OCI-LY7 (cell line): ENCODE data around the gene HOXA1. TPM values are rescaled to one million over a fixed set of nuclear protein-coding genes. Genes with fewer than 3 reads are reported as not detected.
"Not testable (repeated sequence)": the region's sequence is repeated elsewhere in the genome, so short reads cannot be mapped to it uniquely, and the experiment has no call there.

ENCODE experiments used
- BruUV-seq: library from RNA; stranded (reverse); fragments of 400-500 nt; replicated peaks from 2 replicates; lab custom pipeline; 2021; lab: Mats Ljungman, UMichigan
- CTCF ChIA-PET: fragments of 300-600 bp; sonication (Branson Sonifier 250); formaldehyde crosslinking; loops from one replicate; lab custom pipeline; 2022; ENCODE audit warnings: antibody characterized with exemption; ENCODE audit not compliant: unreplicated experiment; lab: Charles Lee
- POLR2A ChIA-PET: fragments of 300-600 bp; sonication (Branson Sonifier 250); formaldehyde crosslinking; loops from one replicate; lab custom pipeline; 2022; ENCODE audit warnings: antibody characterized with exemption; lab: Charles Lee
- DNase-seq: peaks from one replicate; pipeline ENCODE4 v3.0.0-alpha.2; 2015; ENCODE audit warnings: low spot score
- H2AFZ ChIP-seq: fragments of 200-600 bp; sonication (generic), shearing (Covaris generic); 2 replicates; pipeline ENCODE4 v1.6.1; 2014; ENCODE audit warnings: mild to moderate bottlenecking, antibody characterized with exemption, low read length, moderate library complexity
- H3K27ac ChIP-seq: fragments of 200-600 bp; sonication (generic); 2 replicates; pipeline ENCODE4 v1.5.1; 2014; ENCODE audit warnings: mixed run types, low read depth, mild to moderate bottlenecking, moderate library complexity, low read length, inconsistent platforms; ENCODE audit not compliant: poor library complexity, severe bottlenecking
- H3K36me3 ChIP-seq: fragments of 200-600 bp; sonication (generic); 2 replicates; pipeline ENCODE4 v1.6.1; 2014; ENCODE audit warnings: mild to moderate bottlenecking, antibody characterized with exemption, low read length, moderate library complexity, mixed read lengths; ENCODE audit not compliant: insufficient read depth
- H3K4me1 ChIP-seq: fragments of 200-600 bp; sonication (generic); 2 replicates; pipeline ENCODE4 v1.5.1; 2014; ENCODE audit warnings: mild to moderate bottlenecking, low read length; ENCODE audit not compliant: insufficient read depth, poor library complexity, severe bottlenecking
- H3K4me2 ChIP-seq: fragments of 200-600 bp; sonication (generic); 2 replicates; pipeline ENCODE4 v1.6.1; 2014; ENCODE audit warnings: mild to moderate bottlenecking, low read length
- H3K4me3 ChIP-seq: fragments of 200-600 bp; sonication (generic); 2 replicates; pipeline ENCODE4 v1.5.1; 2014; ENCODE audit warnings: mild to moderate bottlenecking, low read depth, low read length; ENCODE audit not compliant: poor library complexity, severe bottlenecking
- H3K79me2 ChIP-seq: fragments of 200-600 bp; sonication (generic); 2 replicates; pipeline ENCODE4 v1.6.1; 2016; ENCODE audit warnings: low read depth, mild to moderate bottlenecking, low read length, moderate library complexity, mixed read lengths; ENCODE audit not compliant: insufficient read depth
- H3K9me2 ChIP-seq: fragments of 200-600 bp; sonication (generic); 2 replicates; pipeline ENCODE4 v1.6.1; 2016; ENCODE audit warnings: mild to moderate bottlenecking, low read length, mixed read lengths; ENCODE audit not compliant: insufficient read depth
- H3K9me3 ChIP-seq: fragments of 200-600 bp; sonication (generic); 2 replicates; pipeline ENCODE4 v1.6.1; 2014; ENCODE audit warnings: mild to moderate bottlenecking, mixed run types, low read length, mixed read lengths
- H4K20me1 ChIP-seq: fragments of 200-600 bp; sonication (generic); 2 replicates; pipeline ENCODE4 v1.6.1; 2014; ENCODE audit warnings: mild to moderate bottlenecking, antibody characterized with exemption, low read length, moderate library complexity, mixed read lengths; ENCODE audit not compliant: insufficient read depth
- CTCF ChIP-seq: fragments of 200-600 bp; sonication (generic); conservative IDR thresholded peaks from 2 replicates; pipeline ENCODE4 v1.5.1; 2014; ENCODE audit warnings: mild to moderate bottlenecking, antibody characterized with exemption, low read length, moderate library complexity, mixed read lengths
- EZH2phosphoT487 ChIP-seq: fragments of 200-600 bp; sonication (generic); IDR thresholded peaks from 2 replicates; pipeline ENCODE4 v1.6.1; 2018; ENCODE audit warnings: low read depth, borderline replicate concordance, mild to moderate bottlenecking, mixed run types, antibody characterized with exemption, low read length, moderate library complexity, mixed read lengths
- intact Hi-C: fragments of 100-400 bp; cut with micrococcal nuclease; formaldehyde crosslinking; loops from one replicate; pipeline ENCODE4 v1.10.0; 2022; ENCODE audit not compliant: unreplicated experiment
- total RNA-seq, 2 experiments: library from RNA; depleted of rRNA in 1 of 2; stranded (reverse); fragments of >200 nt in 1 of 2; shearing (Covaris generic) in 1 of 2; gene quantifications; 2 replicates each; pipeline ENCODE4 v1.2.3, GENCODE V29; 2014 to 2022

The HOXA1 gene
- total RNA-seq, 2 experiments from 2014 or later = 3.0 to 8.2 TPM

GRCh38 chr7:27048438-27048837, 47.4 kb downstream of the HOXA1 start:
- intact Hi-C loops = no loop called here
- Histone ChIP-seq H3K9me3 (no peaks in the 10 kb centered on the region), H3K9me2 (no peaks in the 10 kb centered on the region), H3K4me2 (no peak overlapping the region), H2AFZ (no peak overlapping the region), H3K79me2 (no peaks in the 10 kb centered on the region), H3K4me3 (no peak overlapping the region), H3K4me1 (no peaks in the 10 kb centered on the region), H3K36me3 (no peaks in the 10 kb centered on the region), H3K27ac (no peak overlapping the region), H4K20me1 (no peaks in the 10 kb centered on the region)
- ChIA-PET CTCF (no interaction called here), POLR2A (no interaction called here)
- TF ChIP-seq EZH2phosphoT487 (no peak), CTCF (no peak)
- no peak for DNase-seq
- BruUV-seq = no TSS peak

GRCh38 chr7:27046854-27047549, 48.8 kb downstream of the HOXA1 start:
- intact Hi-C loops = no loop called here
- CTCF ChIA-PET = no interaction called here
- H3K9me2 ChIP-seq = no peaks in the 10 kb centered on the region
- TF ChIP-seq EZH2phosphoT487 (no peak), CTCF (no peak)
- H3K4me3 ChIP-seq = no peak overlapping the region
- no peaks in the 10 kb centered on the region for H3K79me2 ChIP-seq
- no peak overlapping the region for H3K4me2 ChIP-seq
- no peaks in the 10 kb centered on the region for H3K36me3 ChIP-seq
- no peak overlapping the region for H2AFZ ChIP-seq
- POLR2A ChIA-PET = interaction anchor here (0.7 kb wide), 1 partner anchor 86 kb away, joined by 8 read pairs; no protein-coding TSS in a partner anchor
- H4K20me1 ChIP-seq = no peaks in the 10 kb centered on the region
- H3K9me3 ChIP-seq = no peaks in the 10 kb centered on the region
- DNase-seq = no peak
- no peaks in the 10 kb centered on the region for H3K4me1 ChIP-seq
- H3K27ac ChIP-seq = no peak overlapping the region
- BruUV-seq = no TSS peak

- H3K4me3 ChIP-seq, DNase-seq, H3K9me3 ChIP-seq, H3K4me2 ChIP-seq, H2AFZ ChIP-seq, H3K9me2 ChIP-seq, H3K27ac ChIP-seq, H3K36me3 ChIP-seq, H4K20me1 ChIP-seq, H3K79me2 ChIP-seq, BruUV-seq, intact Hi-C loops, POLR2A ChIA-PET, H3K4me1 ChIP-seq, CTCF ChIA-PET: not testable (repeated sequence)
Observed at GRCh38 chr7:27045972-27046371, 49.8 kb downstream of the HOXA1 start.

- H3K27ac ChIP-seq, H3K9me3 ChIP-seq, intact Hi-C loops, H3K36me3 ChIP-seq, H3K79me2 ChIP-seq, DNase-seq, H3K4me3 ChIP-seq, POLR2A ChIA-PET, H3K4me2 ChIP-seq, H2AFZ ChIP-seq, BruUV-seq, H4K20me1 ChIP-seq, H3K9me2 ChIP-seq, H3K4me1 ChIP-seq, CTCF ChIA-PET: not testable (repeated sequence)
Observed at GRCh38 chr7:27045066-27045465, 50.7 kb downstream of the HOXA1 start.
